HEK293T (cell line): ENCODE data around the gene STING1.

Source experiments
- CTCF ChIA-PET: fragments of 350-600 bp; formaldehyde crosslinking; extraction: SDS; loops from one replicate; lab custom pipeline; 2021; ENCODE audit warnings: antibody characterized with exemption, inconsistent platforms; lab: Yijun Ruan, JAX
- POLR2A ChIA-PET: fragments of 350-600 bp; formaldehyde crosslinking; extraction: SDS; loops from one replicate; lab custom pipeline; 2020; ENCODE audit warnings: antibody characterized with exemption, inconsistent platforms; lab: Yijun Ruan, JAX
- DNase-seq: peaks from one replicate; pipeline ENCODE4 v3.0.0; 2012; ENCODE audit warnings: mixed read lengths; ENCODE audit errors: extremely low spot score
- ARNT ChIP-seq: fragments of 450-650 bp; IDR thresholded peaks from 2 replicates; pipeline ENCODE4 v1.6.1; 2017; ENCODE audit warnings: mild to moderate bottlenecking
- BHLHE40 ChIP-seq: fragments of 450-650 bp; IDR thresholded peaks from 2 replicates; pipeline ENCODE4 v1.6.1; 2016; ENCODE audit warnings: mild to moderate bottlenecking, moderate library complexity, borderline replicate concordance
- CTBP1 ChIP-seq: fragments of 450-650 bp; IDR thresholded peaks from 2 replicates; pipeline ENCODE4 v1.6.1; 2016; ENCODE audit warnings: borderline replicate concordance
- ELF4 ChIP-seq: fragments of 450-650 bp; IDR thresholded peaks from 2 replicates; pipeline ENCODE4 v1.6.1; 2017; ENCODE audit warnings: antibody characterized with exemption
- FOXA1 ChIP-seq: fragments of 450-650 bp; IDR thresholded peaks from 2 replicates; pipeline ENCODE4 v1.6.1; 2016; ENCODE audit warnings: mild to moderate bottlenecking
- FOXK2 ChIP-seq: fragments of 450-650 bp; IDR thresholded peaks from 2 replicates; pipeline ENCODE4 v1.6.1; 2016; ENCODE audit warnings: mild to moderate bottlenecking
- FOXM1 ChIP-seq: fragments of 450-650 bp; IDR thresholded peaks from 2 replicates; pipeline ENCODE4 v1.6.1; 2017; ENCODE audit warnings: mild to moderate bottlenecking, borderline replicate concordance
- HDGF ChIP-seq: fragments of 450-650 bp; IDR thresholded peaks from 2 replicates; pipeline ENCODE4 v1.6.1; 2017; ENCODE audit warnings: antibody characterized with exemption, borderline replicate concordance
- L3MBTL2 ChIP-seq: fragments of 450-650 bp; conservative IDR thresholded peaks from 2 replicates; pipeline ENCODE4 v1.6.1; 2016; ENCODE audit warnings: mild to moderate bottlenecking
- LEF1 ChIP-seq: fragments of 450-650 bp; IDR thresholded peaks from 2 replicates; pipeline ENCODE4 v1.6.1; 2017; ENCODE audit warnings: mild to moderate bottlenecking, borderline replicate concordance
- NFRKB ChIP-seq: fragments of 450-650 bp; IDR thresholded peaks from 2 replicates; pipeline ENCODE4 v1.6.1; 2016; ENCODE audit warnings: mild to moderate bottlenecking, moderate library complexity
- PKNOX1 ChIP-seq: fragments of 450-650 bp; IDR thresholded peaks from 2 replicates; pipeline ENCODE4 v1.6.1; 2016
- SP1 ChIP-seq: fragments of 450-650 bp; IDR thresholded peaks from 2 replicates; pipeline ENCODE4 v1.6.1; 2017
- SUZ12 ChIP-seq: fragments of 450-650 bp; IDR thresholded peaks from 2 replicates; pipeline ENCODE4 v1.6.1; 2016; ENCODE audit warnings: mild to moderate bottlenecking
- TARDBP ChIP-seq: fragments of 450-650 bp; IDR thresholded peaks from 2 replicates; pipeline ENCODE4 v1.6.1; 2016
- ZNF384 ChIP-seq: fragments of 450-650 bp; IDR thresholded peaks from 2 replicates; pipeline ENCODE4 v1.6.1; 2016

STING1 gene

GRCh38 chr5:139495638-139496435 lies 13.3 kb upstream of the STING1 start:
- DNase-seq: no peak
- POLR2A ChIA-PET: interaction anchor here (1.6 kb wide), 1 partner anchor 57 kb away, joined by 5 read pairs; the partner anchor contains the start of gene DNAJC18
- TF ChIP-seq FOXM1 (no peak), PKNOX1 (no peak), SP1 (no peak), ELF4 (no peak), FOXK2 (no peak), CTBP1 (no peak), HDGF (no peak), L3MBTL2 (no peak), BHLHE40 (no peak), TARDBP (no peak), NFRKB (no peak), SUZ12 (no peak), LEF1 (no peak), FOXA1 (no peak), ARNT (no peak), ZNF384 (no peak)
- CTCF ChIA-PET: interaction anchor here (0.8 kb wide), 1 partner anchor 14 kb away, joined by 3 read pairs; the partner anchor contains the start of gene STING1

DNA sequence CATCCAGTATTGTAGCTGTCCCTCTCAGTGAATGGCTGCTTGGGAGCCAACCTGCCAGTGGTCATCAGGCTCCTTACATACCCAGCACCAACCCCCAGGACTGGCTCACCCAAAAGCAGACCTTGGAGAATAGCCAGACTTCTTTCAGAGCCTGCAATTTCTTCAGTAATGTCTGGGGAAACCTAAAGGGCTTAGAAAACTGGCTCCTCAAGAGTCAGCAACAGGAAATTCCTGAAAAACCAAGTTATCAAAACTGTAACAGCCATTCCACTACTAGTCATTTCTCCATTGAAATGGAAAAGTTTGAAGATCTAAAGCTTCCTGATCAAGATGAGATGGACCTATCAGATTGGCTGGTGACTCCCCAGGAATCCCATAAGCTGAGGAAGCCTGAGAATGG lies 12.3 kb upstream of the STING1 start:
- ChIA-PET CTCF (no interaction called here), POLR2A (interaction anchor here (1.6 kb wide), 1 partner anchor 56 kb away, joined by 5 read pairs; the partner anchor contains the start of gene DNAJC18)
- DNase-seq: no peak
- no peak for TF ChIP-seq HDGF
- no peak for TF ChIP-seq ZNF384
- no peak for TF ChIP-seq FOXK2
- TF ChIP-seq FOXA1: no peak
- TF ChIP-seq ARNT: no peak
- TF ChIP-seq NFRKB: no peak
- no peak for TF ChIP-seq ELF4
- no peak for TF ChIP-seq TARDBP
- no peak for TF ChIP-seq L3MBTL2
- no peak for TF ChIP-seq SP1
- no peak for TF ChIP-seq CTBP1
- TF ChIP-seq FOXM1: no peak
- TF ChIP-seq PKNOX1: no peak
- no peak for TF ChIP-seq BHLHE40
- no peak for TF ChIP-seq LEF1
- no peak for TF ChIP-seq SUZ12

DNA sequence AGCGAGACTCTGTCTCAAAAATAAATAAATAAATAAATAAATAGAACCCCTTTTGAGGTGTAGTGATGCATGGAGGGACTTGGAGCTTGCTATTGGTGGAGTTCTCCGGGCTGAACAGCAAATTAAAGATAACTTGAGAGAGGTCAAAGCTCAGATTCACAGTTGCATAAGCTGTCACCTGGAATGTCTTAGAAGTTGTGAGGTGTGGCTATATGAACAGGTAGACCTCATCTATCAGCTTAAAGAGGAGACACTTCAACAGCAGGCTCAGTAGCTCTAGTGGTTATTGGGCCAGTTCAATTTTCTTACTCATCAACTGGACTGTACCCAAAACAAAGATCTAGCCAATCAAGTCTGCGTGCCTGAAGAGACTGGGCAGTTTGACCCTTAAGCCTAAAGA lies 11.7 kb upstream of the STING1 start:
- CTCF ChIA-PET: no interaction called here

DNA sequence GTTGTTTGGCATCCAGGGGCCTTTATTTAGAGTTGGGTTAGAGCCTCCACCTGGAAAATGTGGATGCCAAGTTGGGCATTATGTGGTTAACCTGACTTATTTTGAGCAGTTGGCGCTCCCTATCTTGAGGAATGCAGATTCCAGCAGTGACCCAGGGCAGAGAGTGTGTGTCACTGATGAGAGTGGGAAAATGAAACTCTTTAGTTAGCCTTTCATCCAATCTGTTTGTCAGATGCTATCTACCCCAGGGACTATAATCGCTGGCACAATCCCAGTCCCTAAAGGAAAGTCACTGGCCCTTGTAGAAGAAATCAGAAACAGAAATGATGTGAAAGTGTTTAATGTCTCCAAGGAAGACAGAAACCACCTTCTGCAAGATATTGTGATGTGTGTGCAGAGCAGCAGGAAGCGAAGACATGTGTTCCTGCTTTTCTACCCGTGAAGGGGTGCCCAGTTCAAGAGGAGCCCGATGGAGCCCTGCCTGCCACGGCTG lies 10.2 kb upstream of the STING1 start:
- POLR2A ChIA-PET: no interaction called here
- DNase-seq: no peak
- TF ChIP-seq SP1: no peak
- TF ChIP-seq TARDBP: no peak
- TF ChIP-seq BHLHE40: no peak
- TF ChIP-seq LEF1: no peak
- TF ChIP-seq HDGF: no peak
- TF ChIP-seq FOXA1: no peak
- TF ChIP-seq FOXM1: no peak
- TF ChIP-seq L3MBTL2: no peak
- no peak for TF ChIP-seq FOXK2
- no peak for TF ChIP-seq ARNT
- CTCF ChIA-PET: interaction anchor here (0.6 kb wide), 1 partner anchor 21 kb away, joined by 4 read pairs; no protein-coding TSS in a partner anchor

More for the DNA sequence above, 11.7 kb upstream of the STING1 start:
- DNase-seq: no peak
- POLR2A ChIA-PET: no interaction called here
- TF ChIP-seq HDGF (no peak), FOXA1 (no peak), ARNT (no peak), SUZ12 (no peak), SP1 (no peak), FOXM1 (no peak), BHLHE40 (no peak), ZNF384 (no peak), CTBP1 (no peak), L3MBTL2 (no peak), FOXK2 (no peak), ELF4 (no peak), TARDBP (no peak), PKNOX1 (no peak), NFRKB (no peak), LEF1 (no peak)

GRCh38 chr5:139488260-139488659 lies 5.7 kb upstream of the STING1 start:
- no peak for DNase-seq
- ChIA-PET CTCF (no interaction called here), POLR2A (no interaction called here)
- TF ChIP-seq ZNF384: no peak
- TF ChIP-seq FOXA1: no peak
- no peak for TF ChIP-seq SP1
